K562 (cell line): Measurements from ENCODE around the gene PPT2. TPM values are rescaled to one million over a fixed set of nuclear protein-coding genes. Genes with fewer than 3 reads are reported as not detected.

Source experiments
- ARID3A ChIP-seq: IDR thresholded peaks from 2 replicates; pipeline ENCODE4 v1.6.1; 2012; ENCODE audit warnings: low read depth, low read length, improper control_type of control experiment, borderline replicate concordance
- HNRNPK ChIP-seq: fragments of 200-400 bp; formaldehyde crosslinking; IDR thresholded peaks from one replicate; pipeline ENCODE4 v1.6.1; 2018; ENCODE audit warnings: mild to moderate bottlenecking, low read depth, low read length; ENCODE audit not compliant: poor library complexity, severe bottlenecking
- KAT2B ChIP-seq: IDR thresholded peaks from one replicate; pipeline ENCODE4 v1.6.1; 2012; ENCODE audit warnings: low read depth, mild to moderate bottlenecking, control low read depth, inconsistent platforms, low read length, moderate library complexity
- KLF1 ChIP-seq: fragments of 450-650 bp; IDR thresholded peaks from 2 replicates; pipeline ENCODE4 v1.6.1; 2016; ENCODE audit warnings: missing genetic modification characterization, missing compliant biosample characterization
- NCOR1 ChIP-seq: fragments of 450-650 bp; IDR thresholded peaks from 2 replicates; pipeline ENCODE4 v1.6.1; 2016; ENCODE audit warnings: mild to moderate bottlenecking, moderate library complexity
- PHF21A ChIP-seq: fragments of 450-650 bp; IDR thresholded peaks from 2 replicates; pipeline ENCODE4 v1.6.1; 2017; ENCODE audit warnings: low read depth, borderline replicate concordance
- RBM14 ChIP-seq: fragments of 200-400 bp; formaldehyde crosslinking; IDR thresholded peaks from 2 replicates; pipeline ENCODE4 v1.6.1; 2018; ENCODE audit warnings: low read depth, mild to moderate bottlenecking, low read length, moderate library complexity, borderline replicate concordance; ENCODE audit not compliant: insufficient read depth
- SRF ChIP-seq, 2 experiments: fragments of 250-450, 450-650 bp in 1 of 2; sonication (Bioruptor Pico) in 1 of 2; sonication (generic) in 1 of 2; formaldehyde crosslinking; IDR thresholded peaks; 2 replicates each; pipeline versions ENCODE4 v1.5.0 to v1.5.1; 2020 to 2022; ENCODE audit warnings: mild to moderate bottlenecking in 1 of 2, missing genetic modification reagents in 1 of 2
- SRSF3 ChIP-seq: fragments of 200-400 bp; formaldehyde crosslinking; IDR thresholded peaks from 2 replicates; pipeline ENCODE4 v1.6.1; 2016; ENCODE audit warnings: mild to moderate bottlenecking, low read length, moderate library complexity; ENCODE audit not compliant: insufficient read depth
- TEAD4 ChIP-seq, 2 experiments: sonication (generic) in 1 of 2; formaldehyde crosslinking in 1 of 2; IDR thresholded peaks; 2 replicates each; pipeline versions ENCODE4 v1.6.1 to v1.8.0; 2012 to 2022; ENCODE audit warnings: borderline replicate concordance in 1 of 2, inconsistent platforms in 1 of 2, low read length in 1 of 2, mild to moderate bottlenecking in 1 of 2, missing genetic modification reagents in 1 of 2
- THRAP3 ChIP-seq: fragments of 450-650 bp; IDR thresholded peaks from 2 replicates; pipeline ENCODE4 v1.6.1; 2016; ENCODE audit warnings: mild to moderate bottlenecking, inconsistent platforms, borderline replicate concordance
- USF2 ChIP-seq: sonication (generic); formaldehyde crosslinking; IDR thresholded peaks from 2 replicates; pipeline ENCODE4 v1.5.0; 2020; ENCODE audit warnings: missing genetic modification reagents
- YBX1 ChIP-seq: fragments of 450-650 bp; IDR thresholded peaks from 2 replicates; pipeline ENCODE4 v1.7.1; 2016; ENCODE audit warnings: mild to moderate bottlenecking
- ZC3H4 ChIP-seq: sonication (generic); formaldehyde crosslinking; IDR thresholded peaks from 2 replicates; pipeline ENCODE4 v1.9.0; 2021; ENCODE audit warnings: missing genetic modification reagents, borderline replicate concordance
- ZNF263 ChIP-seq: sonication (generic); formaldehyde crosslinking; IDR thresholded peaks from 2 replicates; pipeline ENCODE4 v1.8.0; 2022; ENCODE audit warnings: mild to moderate bottlenecking, missing genetic modification reagents, borderline replicate concordance
- ZNF41 ChIP-seq: fragments of 250-450 bp; sonication (Bioruptor Pico); conservative IDR thresholded peaks from 2 replicates; pipeline ENCODE4 v1.4.0; 2020; ENCODE audit warnings: mild to moderate bottlenecking
- ZNF740 ChIP-seq, 3 experiments: fragments of 200-800 bp in 1 of 3; sonication (Bioruptor generic) in 1 of 3; sonication (generic) in 1 of 3; formaldehyde crosslinking in 1 of 3; IDR thresholded peaks; 2 replicates each; pipeline versions ENCODE4 v1.6.1 to v1.8.0; 2016 to 2022; ENCODE audit warnings: mild to moderate bottlenecking in 2 of 3, missing compliant biosample characterization in 2 of 3, missing genetic modification characterization in 2 of 3, missing genetic modification reagents in 1 of 3
- polyA plus RNA-seq, 8 experiments: library from polyadenylated mRNA; depleted of rRNA in 4 of 8; stranded (reverse) in 5 of 8; unstranded in 3 of 8; fragments of >200 nt; fragmentation: Nextera tagmentation in 2 of 8; fragmentation: Illumina TruSeq in 1 of 8; extraction: Ambion mirVana in 2 of 8; extraction: Trizol in 1 of 8; gene quantifications; 2 replicates each; pipeline versions ENCODE4 v1.2.1 to v1.2.3, GENCODE V29; 2011 to 2014; ENCODE audit warnings: inconsistent platforms in 1 of 8, missing spikeins in 1 of 8
- total RNA-seq, 7 experiments: library from RNA; depleted of rRNA in 6 of 7; stranded (reverse); fragments of >200 nt in 6 of 7; fragmentation: Illumina TruSeq in 2 of 7; extraction: Trizol in 2 of 7; gene quantifications; 2 replicates each; pipeline versions ENCODE4 v1.2.1 to v1.2.3, GENCODE V29; 2011 to 2021; ENCODE audit warnings: low replicate concordance in 1 of 7
- TF ChIP-seq, protein P1 (sequence below): fragments of 450-650 bp; IDR thresholded peaks from 2 replicates; pipeline ENCODE4 v1.7.0; 2016; ENCODE audit warnings: borderline replicate concordance
- TF ChIP-seq, protein P2 (sequence below), 2 experiments: fragments of 250-450 bp in 1 of 2; fragments of 450-650 bp in 1 of 2; sonication (Bioruptor Pico) in 1 of 2; IDR thresholded peaks; 2 replicates each; pipeline versions ENCODE4 v1.6.1 to v1.8.0; 2016 to 2021; ENCODE audit warnings: mild to moderate bottlenecking in 2 of 2, moderate library complexity in 2 of 2, missing compliant biosample characterization in 1 of 2, missing genetic modification characterization in 1 of 2

Gene PPT2
- total and polyA plus RNA-seq, 9 of the 15 experiments (the other 6 are each of a cell fraction or from before 2014, with no cell fraction given) = 27.4 to 98.8 (median 69.9) TPM

DNA sequence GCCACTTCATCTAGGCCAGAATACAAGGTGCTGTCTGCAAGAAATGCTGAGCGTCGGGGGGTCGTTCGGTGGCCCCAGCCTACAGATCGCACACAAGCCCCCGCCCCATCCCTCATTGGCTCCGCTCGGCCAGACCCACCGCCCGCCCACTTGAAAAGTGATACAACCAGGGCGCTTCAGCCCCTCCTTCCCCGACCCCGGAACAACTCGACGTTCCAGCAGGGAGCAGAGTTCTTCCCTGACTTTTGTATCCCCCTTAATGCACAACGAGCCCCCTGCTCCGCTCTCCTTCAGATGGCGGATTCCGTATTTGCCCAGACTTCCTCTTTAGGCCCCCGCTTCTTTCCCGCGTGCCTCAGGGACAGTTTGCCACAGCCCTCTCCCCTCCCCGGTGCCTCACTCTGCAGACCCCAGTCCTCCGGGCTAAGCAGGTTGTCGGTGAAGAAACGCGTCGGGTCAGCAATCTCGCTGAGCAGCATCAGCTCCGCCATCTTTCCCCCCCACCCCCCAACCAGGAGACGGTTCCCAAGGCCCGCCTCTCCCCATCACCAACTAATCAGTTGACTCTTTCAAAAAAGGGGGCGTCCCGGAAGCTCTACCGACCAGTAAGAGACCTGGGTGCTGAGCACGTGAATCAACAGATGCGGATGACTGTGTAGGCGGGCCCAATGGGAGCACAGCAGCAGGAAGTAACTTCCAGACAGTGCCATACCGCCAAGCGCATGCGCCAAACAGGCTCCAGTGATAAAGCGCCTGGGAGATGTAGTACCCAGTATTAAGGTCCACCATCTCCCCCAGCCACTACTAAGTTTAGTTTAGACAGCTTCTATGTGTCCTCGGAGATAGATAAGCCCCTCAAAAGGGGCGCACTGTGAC lies 26.0 kb upstream of the PPT2 start, which contains the start of gene ATF6B (continued):
- TF ChIP-seq ZC3H4 (CRISPR knock-in tag) (no peak), ZNF740 (CRISPR knock-in tag; IDR thresholded peaks at IDR 0.05) (peak; percentile 97), ZNF740 (tag; IDR thresholded peaks at IDR 0.05) (peak in 1 of 2 experiments; percentile 95; a peak in 2 of 4 replicates), RBM14 (no peak), ZNF263 (CRISPR knock-in tag) (peak; percentile 68; the same call in 1 of the 2 replicates), NCOR1 (no peak), TEAD4 (IDR thresholded peaks at IDR 0.05; ENCODE audit: low read length) (no peak), TEAD4 (CRISPR knock-in tag; IDR thresholded peaks at IDR 0.05; ENCODE audit: borderline replicate concordance) (no peak), SRF (CRISPR knock-in tag; IDR thresholded peaks at IDR 0.05) (peak in 1 of 2 experiments; percentile 78; a peak in 1 of 4 replicates), ARID3A (no peak), KAT2B (no peak), ZNF41 (CRISPR knock-in tag) (no peak), YBX1 (no peak), THRAP3 (no peak; the same call in 1 of the 2 replicates), USF2 (peak; percentile 93), KLF1 (no peak), PHF21A (no peak), HNRNPK (no peak), SRSF3 (no peak)
- TF ChIP-seq, protein P1, sequence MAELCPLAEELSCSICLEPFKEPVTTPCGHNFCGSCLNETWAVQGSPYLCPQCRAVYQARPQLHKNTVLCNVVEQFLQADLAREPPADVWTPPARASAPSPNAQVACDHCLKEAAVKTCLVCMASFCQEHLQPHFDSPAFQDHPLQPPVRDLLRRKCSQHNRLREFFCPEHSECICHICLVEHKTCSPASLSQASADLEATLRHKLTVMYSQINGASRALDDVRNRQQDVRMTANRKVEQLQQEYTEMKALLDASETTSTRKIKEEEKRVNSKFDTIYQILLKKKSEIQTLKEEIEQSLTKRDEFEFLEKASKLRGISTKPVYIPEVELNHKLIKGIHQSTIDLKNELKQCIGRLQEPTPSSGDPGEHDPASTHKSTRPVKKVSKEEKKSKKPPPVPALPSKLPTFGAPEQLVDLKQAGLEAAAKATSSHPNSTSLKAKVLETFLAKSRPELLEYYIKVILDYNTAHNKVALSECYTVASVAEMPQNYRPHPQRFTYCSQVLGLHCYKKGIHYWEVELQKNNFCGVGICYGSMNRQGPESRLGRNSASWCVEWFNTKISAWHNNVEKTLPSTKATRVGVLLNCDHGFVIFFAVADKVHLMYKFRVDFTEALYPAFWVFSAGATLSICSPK = no peak
- TF ChIP-seq, protein P2, sequence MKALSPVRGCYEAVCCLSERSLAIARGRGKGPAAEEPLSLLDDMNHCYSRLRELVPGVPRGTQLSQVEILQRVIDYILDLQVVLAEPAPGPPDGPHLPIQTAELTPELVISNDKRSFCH (CRISPR knock-in tag; IDR thresholded peaks at IDR 0.05) = no peak
- TF ChIP-seq, protein P2 (tag; IDR thresholded peaks at IDR 0.05) = no peak
